HepG2 (cell line): ENCODE results near the gene MAN2B2. TPM values are rescaled to one million over a fixed set of nuclear protein-coding genes. Genes with fewer than 3 reads are reported as not detected.

Experiments
- ATAC-seq: fragments of 200-7000 bp; cut with Tn5 transposase; 3 replicates; pipeline ENCODE4 v1.9.1; 2020; ENCODE audit warnings: mild to moderate bottlenecking, moderate library complexity
- BruUV-seq: library from RNA; stranded (reverse); fragments of 400-500 nt; replicated peaks from 2 replicates; lab custom pipeline; 2021; lab: Mats Ljungman, UMichigan
- CTCF ChIA-PET: fragments of 300-600 bp; formaldehyde crosslinking; extraction: SDS; loops from one replicate; lab custom pipeline; 2021; ENCODE audit warnings: low total read pairs, inconsistent platforms, low intra/inter-chr PET ratio; lab: Yijun Ruan, JAX
- POLR2A ChIA-PET: fragments of 350-600 bp; sonication (Branson Sonifier 250); formaldehyde crosslinking; loops from one replicate; lab custom pipeline; 2020; ENCODE audit warnings: antibody characterized with exemption, inconsistent platforms; lab: Yijun Ruan, JAX
- DNase-seq: peaks from one replicate; pipeline ENCODE4 v3.0.0-alpha.2; 2015; ENCODE audit warnings: low spot score
- FAIRE-seq: peaks from 3 replicates; lab custom pipeline; 2011; peaks lifted over from hg19 to GRCh38; lab: Jason Lieb, UNC
- H2AFZ ChIP-seq: one replicate; pipeline ENCODE4 v1.6.1; 2011; ENCODE audit warnings: low read length, inconsistent platforms
- H3K27ac ChIP-seq: fragments of 300-600 bp; 3 replicates; pipeline ENCODE4 v1.8.0; 2011; ENCODE audit warnings: mixed run types, mild to moderate bottlenecking, mixed read lengths, low read length, inconsistent platforms; ENCODE audit not compliant: insufficient read depth; ENCODE audit errors: extremely low read length
- H3K27me3 ChIP-seq, 2 experiments: fragments of 200-600 bp in 1 of 2; 2 replicates in 1 of 2; 3 replicates in 1 of 2; pipeline versions ENCODE4 v1.6.0 to v1.8.0; 2011; ENCODE audit warnings: low read length in 2 of 2, mild to moderate bottlenecking in 2 of 2, moderate library complexity in 2 of 2, inconsistent platforms in 1 of 2; ENCODE audit not compliant: insufficient read depth in 2 of 2, control insufficient read depth in 1 of 2
- H3K36me3 ChIP-seq, 2 experiments: fragments of 200-600 bp in 1 of 2; replicated peaks in 1 of 2; 2 replicates in 1 of 2; 3 replicates in 1 of 2; pipeline versions ENCODE4 v1.5.1 to v1.8.0; 2011; ENCODE audit warnings: low read length in 2 of 2, inconsistent platforms in 1 of 2; ENCODE audit not compliant: insufficient read depth in 2 of 2, control insufficient read depth in 1 of 2
- H3K4me1 ChIP-seq: 2 replicates; pipeline ENCODE4 v1.5.1; 2012; ENCODE audit warnings: low read length, inconsistent platforms; ENCODE audit not compliant: insufficient read depth
- H3K4me2 ChIP-seq: 2 replicates; pipeline ENCODE4 v1.6.0; 2011; ENCODE audit warnings: low read depth, low read length, inconsistent platforms
- H3K4me3 ChIP-seq, 3 experiments: fragments of 200-600 bp in 1 of 3; sonication (generic), shearing (Covaris generic) in 1 of 3; replicated peaks in 1 of 3; 2 replicates each; pipeline ENCODE4 v1.5.1; 2011 to 2016; ENCODE audit warnings: low read length in 3 of 3, inconsistent platforms in 2 of 3, low read depth in 2 of 3, mild to moderate bottlenecking in 2 of 3, control low read depth in 1 of 3, mixed read lengths in 1 of 3; ENCODE audit not compliant: insufficient read depth in 1 of 3
- H3K79me2 ChIP-seq: one replicate; pipeline ENCODE4 v1.6.1; 2011; ENCODE audit warnings: low read length, inconsistent platforms; ENCODE audit not compliant: insufficient read depth
- H3K9ac ChIP-seq: 2 replicates; pipeline ENCODE4 v1.6.0; 2011; ENCODE audit warnings: mild to moderate bottlenecking, low read depth, low read length, inconsistent platforms; ENCODE audit not compliant: insufficient read depth
- H3K9me3 ChIP-seq: 2 replicates; pipeline ENCODE4 v1.5.1; 2012; ENCODE audit warnings: mild to moderate bottlenecking, low read length
- H4K20me1 ChIP-seq: 2 replicates; pipeline ENCODE4 v1.6.0; 2011; ENCODE audit warnings: inconsistent platforms, mild to moderate bottlenecking, low read length, moderate library complexity; ENCODE audit not compliant: insufficient read depth
- CCAR2 ChIP-seq: fragments of 200-400 bp; formaldehyde crosslinking; optimal IDR thresholded peaks from 2 replicates; pipeline ENCODE3; 2018; ENCODE audit warnings: low read depth, mild to moderate bottlenecking, low read length, moderate library complexity
- GATA4 ChIP-seq: sonication (generic); IDR thresholded peaks from 2 replicates; pipeline ENCODE4 v1.6.1; 2016; ENCODE audit warnings: antibody characterized with exemption, low read depth, borderline replicate concordance
- HDAC2 ChIP-seq: sonication (generic); formaldehyde crosslinking; IDR thresholded peaks from 2 replicates; pipeline ENCODE4 v1.4.0; 2020; ENCODE audit warnings: missing genetic modification reagents
- KLF15 ChIP-seq: sonication (generic); formaldehyde crosslinking; IDR thresholded peaks from 2 replicates; pipeline ENCODE4 v1.8.1; 2023; ENCODE audit warnings: borderline replicate concordance, mild to moderate bottlenecking, inconsistent platforms, missing genetic modification reagents, mixed read lengths
- KLF6 ChIP-seq: IDR thresholded peaks from 2 replicates; pipeline ENCODE4 v1.8.0; 2016; ENCODE audit warnings: missing biosample characterization, missing genetic modification reagents
- ZBTB20 ChIP-seq: sonication (generic); formaldehyde crosslinking; IDR thresholded peaks from 2 replicates; pipeline ENCODE4 v1.8.1; 2023; ENCODE audit warnings: missing genetic modification reagents, low read depth, mild to moderate bottlenecking, borderline replicate concordance
- ZNF101 ChIP-seq: sonication (generic); formaldehyde crosslinking; IDR thresholded peaks from 2 replicates; pipeline ENCODE4 v1.4.0; 2020; ENCODE audit warnings: mild to moderate bottlenecking, low read depth, missing genetic modification reagents, borderline replicate concordance
- ZNF343 ChIP-seq: sonication (generic); formaldehyde crosslinking; IDR thresholded peaks from 2 replicates; pipeline ENCODE4 v1.4.0; 2020; ENCODE audit warnings: mild to moderate bottlenecking, missing genetic modification reagents
- ZNF768 ChIP-seq: sonication (generic); formaldehyde crosslinking; IDR thresholded peaks from 2 replicates; pipeline ENCODE4 v1.4.0; 2020; ENCODE audit warnings: missing genetic modification reagents
- ZNF788 ChIP-seq: sonication (generic); formaldehyde crosslinking; IDR thresholded peaks from 2 replicates; pipeline ENCODE4 v1.5.0; 2020; ENCODE audit warnings: mild to moderate bottlenecking, missing genetic modification reagents, borderline replicate concordance
- WGBS: methylation state at CpG from one replicate; pipeline ENCODE4 v1.1.6; 2017; ENCODE audit warnings: low lambda C conversion rate; 5-methylcytosine and 5-hydroxymethylcytosine counted together
- in situ Hi-C: cut with HindIII; loops from 2 replicates; pipeline ENCODE4 v1.10.0; 2017; ENCODE audit warnings: low pct_unique_long_range_greater_than_20kb; ENCODE audit not compliant: extremely low pct_ligation_motif_present
- intact Hi-C: fragments of 100-400 bp; cut with micrococcal nuclease; formaldehyde crosslinking; loops from one replicate; pipeline ENCODE4 v1.10.0; 2022; ENCODE audit not compliant: unreplicated experiment
- polyA plus RNA-seq, 8 experiments: library from polyadenylated mRNA; depleted of rRNA in 3 of 8; stranded (reverse) in 7 of 8; unstranded in 1 of 8; fragments of >200 nt; fragmentation: Illumina TruSeq in 4 of 8; extraction: Trizol in 4 of 8; gene quantifications; 2 replicates each; pipeline versions ENCODE4 v1.2.1 to v1.2.3, GENCODE V29; 2011 to 2016; ENCODE audit warnings: low read depth in 4 of 8, missing spikeins in 1 of 8, mixed read lengths in 1 of 8; ENCODE audit not compliant: insufficient read depth in 1 of 8
- total RNA-seq, 5 experiments: library from RNA; depleted of rRNA; stranded (reverse); fragments of >200 nt; fragmentation: Illumina TruSeq; extraction: Trizol; gene quantifications; 2 replicates each; pipeline ENCODE4 v1.2.3, GENCODE V29; 2016; ENCODE audit warnings: low read depth in 1 of 5
- TF ChIP-seq, protein P1 (sequence below): sonication (generic); formaldehyde crosslinking; IDR thresholded peaks from 2 replicates; pipeline ENCODE4 v1.4.0; 2020; ENCODE audit warnings: missing genetic modification reagents, borderline replicate concordance
- TF ChIP-seq, protein P2 (sequence below): sonication (generic); formaldehyde crosslinking; IDR thresholded peaks from 2 replicates; pipeline ENCODE4 v1.4.0; 2020; ENCODE audit warnings: mild to moderate bottlenecking, missing genetic modification reagents

MAN2B2 gene
- total and polyA plus RNA-seq, 2 of the 13 experiments (the other 11 are each of a cell fraction or from before 2014, with no cell fraction given), result 4.8 to 5.4 TPM

DNA sequence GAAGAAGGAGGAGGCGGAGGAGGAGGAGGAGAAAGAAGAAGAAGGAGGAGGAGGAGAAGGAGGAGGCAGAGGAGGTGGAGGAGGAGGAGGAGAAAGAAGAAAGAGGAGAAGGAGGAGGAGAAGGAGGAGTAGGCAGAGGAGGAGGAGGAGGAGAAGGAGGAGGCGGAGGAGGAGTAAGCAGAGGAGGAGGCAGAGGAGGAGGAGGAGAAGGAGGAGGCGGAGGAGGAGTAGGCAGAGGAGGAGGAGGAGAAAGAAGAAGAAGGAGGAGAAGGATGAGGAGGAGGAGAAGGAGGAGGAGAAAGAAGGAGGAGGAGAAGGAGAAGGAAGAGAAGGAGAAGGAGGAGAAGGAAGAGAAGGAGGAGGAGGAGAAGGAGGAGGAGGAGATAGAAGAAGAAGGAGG, 85.4 kb downstream of the MAN2B2 start:
- H3K4me3 ChIP-seq, result no peak overlapping the region
- H3K27me3 ChIP-seq, result no peaks in the 10 kb centered on the region
- FAIRE-seq (no peak), DNase-seq (no peak), ATAC-seq (no peak)
- peaks cover 4% of the 10 kb centered on the region for H3K4me1 ChIP-seq
- H3K79me2 ChIP-seq, result no peaks in the 10 kb centered on the region
- no peak overlapping the region for H3K4me2 ChIP-seq
- no peaks in the 10 kb centered on the region for H3K36me3 ChIP-seq
- WGBS, result 90% methylated on average over 3 of the region's 3 CpGs
- H3K9me3 ChIP-seq, result no peaks in the 10 kb centered on the region
- intact Hi-C loops (no loop called here), in situ Hi-C loops (no loop called here)
- CTCF ChIA-PET, result no interaction called here
- no peak overlapping the region for H3K9ac ChIP-seq
- no TSS peak for BruUV-seq
- no peak overlapping the region for H2AFZ ChIP-seq
- no peak overlapping the region for H3K27ac ChIP-seq
- POLR2A ChIA-PET, result no interaction called here
- H4K20me1 ChIP-seq, result no peaks in the 10 kb centered on the region
- TF ChIP-seq KLF15 (CRISPR knock-in tag) (no peak), GATA4 (no peak), ZNF768 (CRISPR knock-in tag) (no peak), ZBTB20 (no peak), CCAR2 (no peak), ZNF343 (CRISPR knock-in tag) (no peak), ZNF101 (CRISPR knock-in tag) (no peak), KLF6 (CRISPR knock-in tag) (no peak), ZNF788 (CRISPR knock-in tag) (no peak), HDAC2 (CRISPR knock-in tag) (no peak)
- TF ChIP-seq, protein P1, sequence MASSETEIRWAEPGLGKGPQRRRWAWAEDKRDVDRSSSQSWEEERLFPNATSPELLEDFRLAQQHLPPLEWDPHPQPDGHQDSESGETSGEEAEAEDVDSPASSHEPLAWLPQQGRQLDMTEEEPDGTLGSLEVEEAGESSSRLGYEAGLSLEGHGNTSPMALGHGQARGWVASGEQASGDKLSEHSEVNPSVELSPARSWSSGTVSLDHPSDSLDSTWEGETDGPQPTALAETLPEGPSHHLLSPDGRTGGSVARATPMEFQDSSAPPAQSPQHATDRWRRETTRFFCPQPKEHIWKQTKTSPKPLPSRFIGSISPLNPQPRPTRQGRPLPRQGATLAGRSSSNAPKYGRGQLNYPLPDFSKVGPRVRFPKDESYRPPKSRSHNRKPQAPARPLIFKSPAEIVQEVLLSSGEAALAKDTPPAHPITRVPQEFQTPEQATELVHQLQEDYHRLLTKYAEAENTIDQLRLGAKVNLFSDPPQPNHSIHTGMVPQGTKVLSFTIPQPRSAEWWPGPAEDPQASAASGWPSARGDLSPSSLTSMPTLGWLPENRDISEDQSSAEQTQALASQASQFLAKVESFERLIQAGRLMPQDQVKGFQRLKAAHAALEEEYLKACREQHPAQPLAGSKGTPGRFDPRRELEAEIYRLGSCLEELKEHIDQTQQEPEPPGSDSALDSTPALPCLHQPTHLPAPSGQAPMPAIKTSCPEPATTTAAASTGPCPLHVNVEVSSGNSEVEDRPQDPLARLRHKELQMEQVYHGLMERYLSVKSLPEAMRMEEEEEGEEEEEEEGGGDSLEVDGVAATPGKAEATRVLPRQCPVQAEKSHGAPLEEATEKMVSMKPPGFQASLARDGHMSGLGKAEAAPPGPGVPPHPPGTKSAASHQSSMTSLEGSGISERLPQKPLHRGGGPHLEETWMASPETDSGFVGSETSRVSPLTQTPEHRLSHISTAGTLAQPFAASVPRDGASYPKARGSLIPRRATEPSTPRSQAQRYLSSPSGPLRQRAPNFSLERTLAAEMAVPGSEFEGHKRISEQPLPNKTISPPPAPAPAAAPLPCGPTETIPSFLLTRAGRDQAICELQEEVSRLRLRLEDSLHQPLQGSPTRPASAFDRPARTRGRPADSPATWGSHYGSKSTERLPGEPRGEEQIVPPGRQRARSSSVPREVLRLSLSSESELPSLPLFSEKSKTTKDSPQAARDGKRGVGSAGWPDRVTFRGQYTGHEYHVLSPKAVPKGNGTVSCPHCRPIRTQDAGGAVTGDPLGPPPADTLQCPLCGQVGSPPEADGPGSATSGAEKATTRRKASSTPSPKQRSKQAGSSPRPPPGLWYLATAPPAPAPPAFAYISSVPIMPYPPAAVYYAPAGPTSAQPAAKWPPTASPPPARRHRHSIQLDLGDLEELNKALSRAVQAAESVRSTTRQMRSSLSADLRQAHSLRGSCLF (CRISPR knock-in tag), result no peak
- TF ChIP-seq, protein P2, sequence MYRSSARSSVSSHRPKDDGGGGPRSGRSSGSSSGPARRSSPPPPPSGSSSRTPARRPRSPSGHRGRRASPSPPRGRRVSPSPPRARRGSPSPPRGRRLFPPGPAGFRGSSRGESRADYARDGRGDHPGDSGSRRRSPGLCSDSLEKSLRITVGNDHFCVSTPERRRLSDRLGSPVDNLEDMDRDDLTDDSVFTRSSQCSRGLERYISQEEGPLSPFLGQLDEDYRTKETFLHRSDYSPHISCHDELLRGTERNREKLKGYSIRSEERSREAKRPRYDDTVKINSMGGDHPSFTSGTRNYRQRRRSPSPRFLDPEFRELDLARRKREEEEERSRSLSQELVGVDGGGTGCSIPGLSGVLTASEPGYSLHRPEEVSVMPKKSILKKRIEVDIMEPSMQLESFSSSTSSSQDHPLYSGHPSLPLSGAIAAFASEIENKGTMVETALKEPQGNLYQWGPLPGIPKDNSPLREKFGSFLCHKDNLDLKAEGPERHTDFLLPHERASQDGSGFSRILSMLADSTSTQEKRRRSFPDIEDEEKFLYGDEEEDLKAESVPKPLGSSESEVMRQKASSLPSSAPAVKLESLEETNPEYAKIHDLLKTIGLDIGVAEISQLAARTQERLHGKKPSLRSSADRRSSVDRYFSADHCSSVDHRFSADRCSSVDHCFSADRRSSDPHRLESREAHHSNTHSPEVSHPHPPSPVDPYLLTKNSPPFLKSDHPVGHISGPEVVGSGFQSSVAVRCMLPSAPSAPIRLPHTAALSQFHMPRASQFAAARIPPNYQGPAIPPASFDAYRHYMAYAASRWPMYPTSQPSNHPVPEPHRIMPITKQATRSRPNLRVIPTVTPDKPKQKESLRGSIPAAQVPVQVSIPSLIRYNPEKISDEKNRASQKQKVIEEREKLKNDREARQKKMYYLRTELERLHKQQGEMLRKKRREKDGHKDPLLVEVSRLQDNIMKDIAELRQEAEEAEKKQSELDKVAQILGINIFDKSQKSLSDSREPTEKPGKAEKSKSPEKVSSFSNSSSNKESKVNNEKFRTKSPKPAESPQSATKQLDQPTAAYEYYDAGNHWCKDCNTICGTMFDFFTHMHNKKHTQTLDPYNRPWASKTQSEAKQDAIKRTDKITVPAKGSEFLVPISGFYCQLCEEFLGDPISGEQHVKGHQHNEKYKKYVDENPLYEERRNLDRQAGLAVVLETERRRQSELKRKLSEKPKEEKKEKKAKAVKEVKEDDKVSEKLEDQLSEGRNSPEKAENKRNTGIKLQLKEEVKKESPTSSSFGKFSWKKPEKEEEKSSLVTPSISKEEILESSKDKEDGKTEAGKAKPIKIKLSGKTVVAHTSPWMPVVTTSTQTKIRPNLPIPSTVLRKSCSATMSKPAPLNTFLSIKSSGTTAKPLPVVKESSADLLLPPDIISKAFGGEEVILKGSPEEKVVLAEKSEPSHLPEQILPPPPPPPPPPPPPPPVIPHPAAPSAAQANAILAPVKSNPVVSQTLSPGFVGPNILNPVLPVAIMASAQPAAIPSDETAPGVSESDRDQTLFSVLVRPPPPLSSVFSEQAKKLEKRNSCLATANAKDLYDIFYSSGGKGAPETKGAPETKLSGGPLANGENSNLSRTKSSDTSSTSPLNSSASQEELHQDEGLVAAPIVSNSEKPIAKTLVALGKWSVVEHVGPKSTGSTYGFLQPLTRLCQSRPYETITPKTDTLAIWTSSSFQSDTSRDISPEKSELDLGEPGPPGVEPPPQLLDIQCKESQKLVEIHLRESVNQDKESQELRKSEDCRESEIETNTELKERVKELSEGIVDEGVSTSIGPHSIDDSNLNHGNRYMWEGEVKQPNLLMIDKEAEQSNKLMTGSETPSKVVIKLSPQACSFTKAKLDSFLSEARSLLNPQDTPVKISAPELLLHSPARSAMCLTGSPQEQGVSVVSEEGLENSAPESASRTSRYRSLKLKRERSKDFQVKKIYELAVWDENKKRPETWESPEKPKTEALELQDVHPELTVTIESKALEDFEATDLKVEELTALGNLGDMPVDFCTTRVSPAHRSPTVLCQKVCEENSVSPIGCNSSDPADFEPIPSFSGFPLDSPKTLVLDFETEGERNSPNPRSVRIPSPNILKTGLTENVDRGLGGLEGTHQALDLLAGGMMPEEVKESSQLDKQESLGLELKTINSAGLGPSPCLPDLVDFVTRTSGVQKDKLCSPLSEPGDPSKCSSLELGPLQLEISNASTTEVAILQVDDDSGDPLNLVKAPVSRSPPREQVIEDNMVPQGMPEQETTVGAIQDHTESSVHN (CRISPR knock-in tag), result no peak
